Measurements from ENCODE around the gene PDE2A. TPM values are rescaled to one million over a fixed set of nuclear protein-coding genes. Genes with fewer than 3 reads are reported as not detected.

Gene PDE2A
- polyA plus RNA-seq, 1 donor (not counting 4 experiments of a cell fraction or from before 2014, with no cell fraction given) = 0.38 TPM

- H3K27me3 ChIP-seq (ENCODE audit: control insufficient read depth, extremely low read depth, insufficient read depth, low read length) = no peaks in the 10 kb centered on the region
- no peak overlapping the region for H3K4me2 ChIP-seq (ENCODE audit: control insufficient read depth, extremely low read depth, insufficient read depth, low read depth, low read length)
- TF ChIP-seq EZH2 (IDR thresholded peaks at IDR 0.05; ENCODE audit: low read length) = no peak
- TF ChIP-seq CTCF (optimal IDR thresholded peaks at IDR 0.05 in 1 of 3, IDR thresholded peaks at IDR 0.05 in 1 of 3, conservative IDR thresholded peaks at IDR 0.05 in 1 of 3; ENCODE audit: extremely low read depth in 1 of 3, insufficient read depth in 2 of 3, low read length in 3 of 3) = no peak
- H3K9me1 ChIP-seq (ENCODE audit: control insufficient read depth, extremely low read depth, insufficient read depth, low read length) = no peaks in the 10 kb centered on the region
- H3K4me3 ChIP-seq (ENCODE audit: control insufficient read depth in 2 of 3, extremely low read depth in 1 of 3, insufficient read depth in 2 of 3, low read depth in 1 of 3, low read length in 3 of 3) = no peak overlapping the region
- peaks cover 38 to 43% of the 10 kb centered on the region in 2 experiments for H3K36me3 ChIP-seq (ENCODE audit: control insufficient read depth in 2 of 2, extremely low read depth in 1 of 2, insufficient read depth in 2 of 2, low read length in 2 of 2)
- H3K79me2 ChIP-seq (ENCODE audit: control insufficient read depth, insufficient read depth, low read length) = no peaks in the 10 kb centered on the region
- no peak overlapping the region for H3K27ac ChIP-seq (ENCODE audit: control insufficient read depth, insufficient read depth, low read length)
- H3K9ac ChIP-seq (ENCODE audit: control insufficient read depth, extremely low read depth, insufficient read depth, low read length) = no peak overlapping the region
- dilution Hi-C loops (cut with MboI; ENCODE audit: extremely low pct_ligation_motif_present, low sequenced_read_pairs) = no loop called here
- DNase-seq (ENCODE audit: low read depth, low spot score) (no peak), FAIRE-seq (no peak)
- H3K9me3 ChIP-seq (ENCODE audit: control insufficient read depth, low read depth, low read length) = no peaks in the 10 kb centered on the region
- H3K4me1 ChIP-seq (ENCODE audit: control insufficient read depth, extremely low read depth, insufficient read depth, low read length) = no peaks in the 10 kb centered on the region
- no peaks in the 10 kb centered on the region for H4K20me1 ChIP-seq (ENCODE audit: control insufficient read depth, extremely low read depth, insufficient read depth, low read length)
- H2AFZ ChIP-seq (ENCODE audit: control insufficient read depth, low read length) = no peak overlapping the region
Measured at GRCh38 chr11:72690166-72690565, 15.9 kb upstream of the PDE2A start.

GRCh38 chr11:72688929-72689328, 14.7 kb upstream of the PDE2A start:
- FAIRE-seq = no peak
- DNase-seq (ENCODE audit: low read depth, low spot score) = no peak
- peaks cover 30 to 40% of the 10 kb centered on the region in 2 experiments for H3K36me3 ChIP-seq (ENCODE audit: control insufficient read depth in 2 of 2, extremely low read depth in 1 of 2, insufficient read depth in 2 of 2, low read length in 2 of 2)
- TF ChIP-seq EZH2 (IDR thresholded peaks at IDR 0.05; ENCODE audit: low read length) (no peak), CTCF (optimal IDR thresholded peaks at IDR 0.05 in 1 of 3, IDR thresholded peaks at IDR 0.05 in 1 of 3, conservative IDR thresholded peaks at IDR 0.05 in 1 of 3; ENCODE audit: extremely low read depth in 1 of 3, insufficient read depth in 2 of 3, low read length in 3 of 3) (no peak)
- peaks cover 3% of the 10 kb centered on the region for H4K20me1 ChIP-seq (ENCODE audit: control insufficient read depth, extremely low read depth, insufficient read depth, low read length)
- no peak overlapping the region for H3K4me2 ChIP-seq (ENCODE audit: control insufficient read depth, extremely low read depth, insufficient read depth, low read depth, low read length)
- dilution Hi-C loops (cut with MboI; ENCODE audit: extremely low pct_ligation_motif_present, low sequenced_read_pairs) = no loop called here
- H3K27me3 ChIP-seq (ENCODE audit: control insufficient read depth, extremely low read depth, insufficient read depth, low read length) = no peaks in the 10 kb centered on the region
- no peak overlapping the region for H3K9ac ChIP-seq (ENCODE audit: control insufficient read depth, extremely low read depth, insufficient read depth, low read length)
- H2AFZ ChIP-seq (ENCODE audit: control insufficient read depth, low read length) = no peak overlapping the region
- no peaks in the 10 kb centered on the region for H3K9me1 ChIP-seq (ENCODE audit: control insufficient read depth, extremely low read depth, insufficient read depth, low read length)
- H3K9me3 ChIP-seq (ENCODE audit: control insufficient read depth, low read depth, low read length) = no peaks in the 10 kb centered on the region
- H3K4me3 ChIP-seq (ENCODE audit: control insufficient read depth in 2 of 3, extremely low read depth in 1 of 3, insufficient read depth in 2 of 3, low read depth in 1 of 3, low read length in 3 of 3) = no peak overlapping the region
- H3K27ac ChIP-seq (ENCODE audit: control insufficient read depth, insufficient read depth, low read length) = no peak overlapping the region
- no peaks in the 10 kb centered on the region for H3K4me1 ChIP-seq (ENCODE audit: control insufficient read depth, extremely low read depth, insufficient read depth, low read length)
- H3K79me2 ChIP-seq (ENCODE audit: control insufficient read depth, insufficient read depth, low read length) = no peaks in the 10 kb centered on the region
